H9 (cell line): ENCODE measurements around the gene ZSCAN18. TPM values are rescaled to one million over a fixed set of nuclear protein-coding genes. Genes with fewer than 3 reads are reported as not detected.

Experiments
- DNase-seq: peaks from one replicate; pipeline ENCODE4 v3.0.0-alpha.2; 2017
- H2AFZ ChIP-seq: one replicate; pipeline ENCODE4 v1.6.1; 2013; ENCODE audit warnings: mild to moderate bottlenecking, low read length, control low read depth, moderate library complexity
- H2AK5ac ChIP-seq: 2 replicates; pipeline ENCODE4 v1.6.1; 2013; ENCODE audit warnings: low read length, control low read depth, mixed read lengths; ENCODE audit not compliant: insufficient read length
- H2BK120ac ChIP-seq: one replicate; pipeline ENCODE4 v1.6.1; 2013; ENCODE audit warnings: low read depth, mild to moderate bottlenecking, low read length, control low read depth, inconsistent platforms; ENCODE audit not compliant: poor library complexity, severe bottlenecking
- H2BK12ac ChIP-seq: 2 replicates; pipeline ENCODE4 v1.6.1; 2013; ENCODE audit warnings: low read length, control low read depth, mixed read lengths, low read depth; ENCODE audit not compliant: insufficient read length
- H2BK15ac ChIP-seq: 2 replicates; pipeline ENCODE4 v1.6.1; 2013; ENCODE audit warnings: low read depth, low read length, control low read depth
- H2BK20ac ChIP-seq: one replicate; pipeline ENCODE4 v1.6.1; 2013; ENCODE audit warnings: low read depth, mild to moderate bottlenecking, low read length, control low read depth, inconsistent platforms; ENCODE audit not compliant: poor library complexity, severe bottlenecking
- H2BK5ac ChIP-seq: 2 replicates; pipeline ENCODE4 v1.6.1; 2013; ENCODE audit warnings: low read length, control low read depth, mixed read lengths; ENCODE audit not compliant: insufficient read length
- H3K14ac ChIP-seq: 2 replicates; pipeline ENCODE4 v1.6.1; 2013; ENCODE audit warnings: low read length, control low read depth; ENCODE audit not compliant: insufficient read depth
- H3K18ac ChIP-seq: 2 replicates; pipeline ENCODE4 v1.6.1; 2013; ENCODE audit warnings: low read depth, mild to moderate bottlenecking, mixed read lengths, low read length, control low read depth; ENCODE audit not compliant: insufficient read length
- H3K23ac ChIP-seq: 2 replicates; pipeline ENCODE4 v1.6.1; 2013; ENCODE audit warnings: low read length, control low read depth, mixed read lengths, low read depth; ENCODE audit not compliant: insufficient read length
- H3K23me2 ChIP-seq: 2 replicates; pipeline ENCODE4 v1.6.1; 2013; ENCODE audit warnings: low read depth, mild to moderate bottlenecking, mixed read lengths, low read length, control low read depth; ENCODE audit not compliant: insufficient read length, poor library complexity, severe bottlenecking
- H3K27ac ChIP-seq: 2 replicates; pipeline ENCODE4 v1.5.1; 2013; ENCODE audit warnings: low read length, control low read depth, mixed read lengths, low read depth; ENCODE audit not compliant: insufficient read length
- H3K27me3 ChIP-seq: 2 replicates; pipeline ENCODE4 v1.6.1; 2013; ENCODE audit warnings: low read length, control low read depth, inconsistent platforms; ENCODE audit not compliant: insufficient read depth
- H3K4ac ChIP-seq: 2 replicates; pipeline ENCODE4 v1.6.1; 2013; ENCODE audit warnings: low read depth, mild to moderate bottlenecking, control low read depth, inconsistent platforms, low read length, moderate library complexity
- H3K4me1 ChIP-seq: 2 replicates; pipeline ENCODE4 v1.6.1; 2013; ENCODE audit warnings: low read length, control low read depth, inconsistent platforms; ENCODE audit not compliant: insufficient read depth
- H3K4me2 ChIP-seq: 2 replicates; pipeline ENCODE4 v1.6.1; 2013; ENCODE audit warnings: low read length, control low read depth, mixed read lengths; ENCODE audit not compliant: insufficient read length, insufficient read depth
- H3K56ac ChIP-seq: 2 replicates; pipeline ENCODE4 v1.6.1; 2013; ENCODE audit warnings: low read depth, mild to moderate bottlenecking, mixed read lengths, low read length, control low read depth; ENCODE audit not compliant: insufficient read length
- H3K79me1 ChIP-seq: 2 replicates; pipeline ENCODE4 v1.6.1; 2013; ENCODE audit warnings: low read depth, mild to moderate bottlenecking, moderate library complexity, low read length, control low read depth, inconsistent platforms; ENCODE audit not compliant: insufficient read depth, poor library complexity, severe bottlenecking
- H3K79me2 ChIP-seq: 2 replicates; pipeline ENCODE4 v1.6.1; 2013; ENCODE audit warnings: low read length, control low read depth, inconsistent platforms; ENCODE audit not compliant: insufficient read depth
- H3K9ac ChIP-seq: 2 replicates; pipeline ENCODE4 v1.6.1; 2013; ENCODE audit warnings: low read length, control low read depth, mixed read lengths; ENCODE audit not compliant: insufficient read length; ENCODE audit errors: extremely low read depth
- H3K9me3 ChIP-seq: one replicate; pipeline ENCODE4 v1.6.1; 2013; ENCODE audit warnings: low read depth, low read length, inconsistent platforms; ENCODE audit not compliant: control insufficient read depth
- H3T11ph ChIP-seq: one replicate; pipeline ENCODE4 v1.6.1; 2013; ENCODE audit warnings: mild to moderate bottlenecking, low read length, control low read depth, inconsistent platforms
- H4K20me1 ChIP-seq: one replicate; pipeline ENCODE4 v1.6.1; 2013; ENCODE audit not compliant: control insufficient read depth, insufficient read length, insufficient read depth
- H4K5ac ChIP-seq: 2 replicates; pipeline ENCODE4 v1.6.1; 2013; ENCODE audit warnings: low read depth, mild to moderate bottlenecking, mixed read lengths, low read length, control low read depth; ENCODE audit not compliant: insufficient read length
- H4K8ac ChIP-seq: replicated peaks from 2 replicates; pipeline ENCODE4 v1.6.1; 2013; ENCODE audit warnings: low read length, control low read depth, mixed read lengths, low read depth; ENCODE audit not compliant: insufficient read length
- H4K91ac ChIP-seq: 2 replicates; pipeline ENCODE4 v1.6.1; 2013; ENCODE audit warnings: low read depth, mild to moderate bottlenecking, moderate library complexity, mixed read lengths, low read length, control low read depth; ENCODE audit not compliant: insufficient read length
- H3K27ac Mint-ChIP-seq, 3 experiments: 2 replicates in 2 of 3; 3 replicates in 1 of 3; pipeline ENCODE4 v1.8.0; 2020 to 2021; ENCODE audit warnings: mixed read lengths in 3 of 3, mild to moderate bottlenecking in 1 of 3, moderate library complexity in 1 of 3
- H3K27me3 Mint-ChIP-seq: 2 replicates; pipeline ENCODE4 v1.8.0; 2021; ENCODE audit warnings: low read depth, mild to moderate bottlenecking, moderate library complexity, mixed read lengths
- H3K36me3 Mint-ChIP-seq, 3 experiments: 2 replicates in 2 of 3; 3 replicates in 1 of 3; pipeline ENCODE4 v1.8.0; 2020 to 2021; ENCODE audit warnings: low read depth in 3 of 3, mixed read lengths in 3 of 3; ENCODE audit not compliant: insufficient read depth in 1 of 3
- H3K4me1 Mint-ChIP-seq, 2 experiments: 2 replicates each; pipeline ENCODE4 v1.8.0; 2020; ENCODE audit warnings: mixed read lengths in 2 of 2
- H3K4me3 Mint-ChIP-seq, 2 experiments: 2 replicates in 1 of 2; 3 replicates in 1 of 2; pipeline ENCODE4 v1.8.0; 2020 to 2021; ENCODE audit warnings: mild to moderate bottlenecking in 2 of 2, mixed read lengths in 2 of 2, moderate library complexity in 1 of 2
- H3K9me3 Mint-ChIP-seq, 2 experiments: 2 replicates in 1 of 2; 3 replicates in 1 of 2; pipeline ENCODE4 v1.8.0; 2020; ENCODE audit warnings: mild to moderate bottlenecking in 2 of 2, mixed read lengths in 2 of 2, moderate library complexity in 1 of 2
- WGBS: extraction: QIAGEN DNeasy Blood & Tissue Kit; methylation state at CpG from one replicate; pipeline ENCODE4 v1.1.7; 2013; ENCODE audit warnings: missing lambda C conversion rate, low lambda C conversion rate, mixed read lengths; ENCODE audit not compliant: insufficient read length; ENCODE audit errors: extremely low coverage; 5-methylcytosine and 5-hydroxymethylcytosine counted together
- total RNA-seq: library from RNA; stranded (reverse); gene quantifications from 2 replicates; pipeline ENCODE4 v1.2.1, GENCODE V29; 2021
- TF ChIP-seq, protein P1 (sequence below): fragments of 200-600 bp; sonication (generic); conservative IDR thresholded peaks from 3 replicates; pipeline ENCODE4 v1.8.0; 2021; ENCODE audit warnings: antibody characterized with exemption, mild to moderate bottlenecking

ZSCAN18 gene
- total RNA-seq, 1 experiment from 2014 or later: 40.1 TPM

DNA sequence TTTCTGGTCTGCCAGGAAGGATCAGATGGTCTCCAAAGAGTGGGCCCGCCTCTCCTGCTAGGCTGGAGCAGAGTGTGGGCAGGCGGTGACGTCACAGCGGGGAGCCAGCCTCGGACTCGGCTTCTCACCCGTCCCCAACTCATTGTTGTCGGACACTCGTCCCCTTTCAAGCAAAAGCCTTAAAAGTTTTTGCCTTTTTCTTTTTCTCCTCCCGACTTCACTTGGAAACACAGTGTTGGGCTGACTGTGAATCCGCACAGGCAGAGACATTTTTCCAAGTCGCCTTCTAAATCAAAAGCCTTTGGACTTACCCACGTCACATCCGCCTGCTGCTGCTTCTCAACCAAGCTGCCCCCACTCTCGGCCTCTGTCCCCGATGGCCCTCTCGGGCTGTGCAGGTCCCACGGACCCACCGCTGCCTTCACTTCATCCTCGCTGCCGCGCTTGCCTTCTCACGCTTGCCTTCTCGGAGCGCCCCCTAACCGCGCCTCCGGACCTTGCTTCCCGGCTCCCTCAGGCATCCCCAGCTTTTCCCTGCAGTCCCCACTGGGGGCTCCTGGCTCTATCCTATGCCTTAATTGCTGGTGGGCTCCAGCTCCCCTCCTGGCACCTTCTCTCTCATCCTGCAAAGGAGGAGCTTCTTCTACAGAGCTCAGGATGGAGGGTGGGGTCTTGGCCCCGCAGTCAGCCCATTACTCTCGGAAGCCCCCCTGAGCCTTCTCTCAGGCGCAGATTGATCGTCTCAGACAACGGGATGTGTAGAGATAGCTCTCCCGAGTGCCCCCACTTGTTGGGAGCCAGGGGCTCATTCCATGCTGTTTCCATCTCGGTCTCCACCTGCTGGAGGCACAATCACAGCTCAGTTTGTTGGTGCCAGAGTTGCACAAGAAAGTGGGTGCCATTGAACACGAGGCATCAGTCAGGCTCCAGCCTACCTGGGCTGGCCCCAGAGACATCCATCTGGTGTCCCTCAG lies 42.8 kb downstream of the ZSCAN18 start:
- H3K14ac ChIP-seq: 0 out of 2 replicates have a peak overlapping the region, but pooled peaks have one; percentile 82
- no peak overlapping the region for H2BK120ac ChIP-seq
- no peak overlapping the region for H4K91ac ChIP-seq
- H4K5ac ChIP-seq: no peak overlapping the region
- H3K23ac ChIP-seq: no peak overlapping the region
- no peak overlapping the region for H2AK5ac ChIP-seq
- H3K27ac ChIP-seq: no peak overlapping the region
- H2BK15ac ChIP-seq: no peak overlapping the region
- H2BK20ac ChIP-seq: no peak overlapping the region
- Mint-ChIP-seq H3K36me3 (peaks cover 13 to 19% (median 16%) of the 10 kb centered on the region in 3 experiments; a peak in 6 of 7 replicates), H3K4me3 (peak overlapping the region in 1 of 2 experiments; percentile 8; a peak in 1 of 5 replicates), H3K27ac (no peak overlapping the region), H3K9me3 (peaks cover 63 to 66% of the 10 kb centered on the region in 2 experiments), H3K27me3 (peaks cover 22% of the 10 kb centered on the region), H3K4me1 (peaks cover 10 to 20% of the 10 kb centered on the region in 2 experiments)
- no peak overlapping the region for H4K8ac ChIP-seq
- no peak overlapping the region for H3T11ph ChIP-seq
- no CpG with 5 or more reads among the region's 37 CpGs for WGBS
- H3K9me3 ChIP-seq: peaks cover 6% of the 10 kb centered on the region
- no peak overlapping the region for H2BK12ac ChIP-seq
- H3K23me2 ChIP-seq: peaks cover 3% of the 10 kb centered on the region
- H3K9ac ChIP-seq: no peak overlapping the region
- H2BK5ac ChIP-seq: no peak overlapping the region
- no peak overlapping the region for H3K4me2 ChIP-seq
- no peaks in the 10 kb centered on the region for H3K79me2 ChIP-seq
- H3K27me3 ChIP-seq: no peaks in the 10 kb centered on the region
- H3K79me1 ChIP-seq: no peaks in the 10 kb centered on the region
- no peak overlapping the region for H3K18ac ChIP-seq
- peaks cover 4% of the 10 kb centered on the region; the same call in 1 of the 2 replicates for H3K4me1 ChIP-seq
- no peaks in the 10 kb centered on the region for H4K20me1 ChIP-seq
- peak; percentile 74 for DNase-seq
- H3K4ac ChIP-seq: no peak overlapping the region
- TF ChIP-seq, protein P1, sequence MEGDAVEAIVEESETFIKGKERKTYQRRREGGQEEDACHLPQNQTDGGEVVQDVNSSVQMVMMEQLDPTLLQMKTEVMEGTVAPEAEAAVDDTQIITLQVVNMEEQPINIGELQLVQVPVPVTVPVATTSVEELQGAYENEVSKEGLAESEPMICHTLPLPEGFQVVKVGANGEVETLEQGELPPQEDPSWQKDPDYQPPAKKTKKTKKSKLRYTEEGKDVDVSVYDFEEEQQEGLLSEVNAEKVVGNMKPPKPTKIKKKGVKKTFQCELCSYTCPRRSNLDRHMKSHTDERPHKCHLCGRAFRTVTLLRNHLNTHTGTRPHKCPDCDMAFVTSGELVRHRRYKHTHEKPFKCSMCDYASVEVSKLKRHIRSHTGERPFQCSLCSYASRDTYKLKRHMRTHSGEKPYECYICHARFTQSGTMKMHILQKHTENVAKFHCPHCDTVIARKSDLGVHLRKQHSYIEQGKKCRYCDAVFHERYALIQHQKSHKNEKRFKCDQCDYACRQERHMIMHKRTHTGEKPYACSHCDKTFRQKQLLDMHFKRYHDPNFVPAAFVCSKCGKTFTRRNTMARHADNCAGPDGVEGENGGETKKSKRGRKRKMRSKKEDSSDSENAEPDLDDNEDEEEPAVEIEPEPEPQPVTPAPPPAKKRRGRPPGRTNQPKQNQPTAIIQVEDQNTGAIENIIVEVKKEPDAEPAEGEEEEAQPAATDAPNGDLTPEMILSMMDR: no peak; the same call in 2 of the 3 replicates
- no peak overlapping the region for H2AFZ ChIP-seq
- no peak overlapping the region for H3K56ac ChIP-seq
